Stomach (tissue), 9 donors: ENCODE measurements around the gene SLC6A3. TPM values are rescaled to one million over a fixed set of nuclear protein-coding genes. Genes with fewer than 3 reads are reported as not detected.

Experiments
- DNase-seq, 2 donors: peaks; one replicate each; pipeline versions ENCODE4 v3.0.0 to v3.0.0-alpha.2; 2013 to 2019
- H3K27ac ChIP-seq, 5 donors: fragments of 200-600 bp in 4 of 5; sonication (generic) in 4 of 5; one replicate each; pipeline ENCODE4 v1.5.1; 2013 to 2019; ENCODE audit warnings: mild to moderate bottlenecking in 1 of 5, moderate library complexity in 1 of 5
- H3K27me3 ChIP-seq, 3 donors: fragments of 200-600 bp; sonication (generic); one replicate each; pipeline ENCODE4 v1.5.1; 2017 to 2019; ENCODE audit warnings: mixed run types in 1 of 3
- H3K36me3 ChIP-seq, 4 donors: fragments of 200-600 bp; sonication (generic); 1 replicate in 3 of 4; 2 replicates in 1 of 4; pipeline ENCODE4 v1.5.1; 2016 to 2019
- H3K4me1 ChIP-seq, 4 donors: fragments of 200-600 bp; sonication (generic); one replicate each; pipeline ENCODE4 v1.5.1; 2016 to 2019
- H3K4me3 ChIP-seq, 4 donors: fragments of 200-600 bp; sonication (generic) in 3 of 4; one replicate each; pipeline ENCODE4 v1.5.1; 2016 to 2019; ENCODE audit warnings: mild to moderate bottlenecking in 1 of 4
- H3K9me3 ChIP-seq, 4 donors: fragments of 200-600 bp; sonication (generic); one replicate each; pipeline ENCODE4 v1.5.1; 2016 to 2019
- EP300 ChIP-seq: sonication (generic); formaldehyde crosslinking; IDR thresholded peaks from one replicate; pipeline ENCODE4 v1.6.1; 2017; ENCODE audit warnings: antibody characterized with exemption
- POLR2A ChIP-seq, 4 donors: fragments of 450-650 bp; IDR thresholded peaks; one replicate each; pipeline ENCODE4 v1.6.1; 2016; ENCODE audit warnings: antibody characterized with exemption in 4 of 4, control low read depth in 2 of 4, mild to moderate bottlenecking in 1 of 4, moderate library complexity in 1 of 4
- POLR2AphosphoS5 ChIP-seq, 3 donors: sonication (generic); formaldehyde crosslinking; IDR thresholded peaks; one replicate each; pipeline ENCODE4 v1.6.1; 2016; ENCODE audit warnings: antibody characterized with exemption in 3 of 3
- WGBS, 5 donors: extraction: QIAGEN DNeasy Blood & Tissue Kit in 3 of 5; methylation state at CpG; one replicate each; pipeline versions ENCODE4 v1.1.5 to v1.1.7; 2013 to 2018; 5-methylcytosine and 5-hydroxymethylcytosine counted together
- intact Hi-C: fragments of 100-400 bp; cut with DNase I; formaldehyde crosslinking; loops from one replicate; pipeline ENCODE4 v1.15.1; 2023; ENCODE audit warnings: low total_unique reads
- polyA plus RNA-seq, 3 donors: library from polyadenylated mRNA; stranded (reverse); fragments of 200-250 nt; gene quantifications; one replicate each; pipeline ENCODE4 v1.2.3, GENCODE V29; 2013
- total RNA-seq, 5 donors: library from RNA; depleted of rRNA; stranded (reverse); fragments of >200 nt; gene quantifications; one replicate each; pipeline versions ENCODE4 v1.1.0 to v1.2.3, GENCODE V29; 2014 to 2016
- TF ChIP-seq, protein P1 (sequence below), 7 experiments: fragments of 450-650 bp in 4 of 7; fragments of 200-600 bp in 3 of 7; sonication (generic) in 3 of 7; IDR thresholded peaks; one replicate each; pipeline ENCODE4 v1.5.1; 2016 to 2019; ENCODE audit warnings: antibody characterized with exemption in 7 of 7, control low read depth in 2 of 7, mild to moderate bottlenecking in 1 of 7
- donor health status: healthy with polysubstance abuse.
- donor health status: Bipolar disorder and iron deficiency.
- donor health status: healthy.

SLC6A3 gene
- total and polyA plus RNA-seq, 8 donors: 0.05 TPM; not detected in 7

DNA sequence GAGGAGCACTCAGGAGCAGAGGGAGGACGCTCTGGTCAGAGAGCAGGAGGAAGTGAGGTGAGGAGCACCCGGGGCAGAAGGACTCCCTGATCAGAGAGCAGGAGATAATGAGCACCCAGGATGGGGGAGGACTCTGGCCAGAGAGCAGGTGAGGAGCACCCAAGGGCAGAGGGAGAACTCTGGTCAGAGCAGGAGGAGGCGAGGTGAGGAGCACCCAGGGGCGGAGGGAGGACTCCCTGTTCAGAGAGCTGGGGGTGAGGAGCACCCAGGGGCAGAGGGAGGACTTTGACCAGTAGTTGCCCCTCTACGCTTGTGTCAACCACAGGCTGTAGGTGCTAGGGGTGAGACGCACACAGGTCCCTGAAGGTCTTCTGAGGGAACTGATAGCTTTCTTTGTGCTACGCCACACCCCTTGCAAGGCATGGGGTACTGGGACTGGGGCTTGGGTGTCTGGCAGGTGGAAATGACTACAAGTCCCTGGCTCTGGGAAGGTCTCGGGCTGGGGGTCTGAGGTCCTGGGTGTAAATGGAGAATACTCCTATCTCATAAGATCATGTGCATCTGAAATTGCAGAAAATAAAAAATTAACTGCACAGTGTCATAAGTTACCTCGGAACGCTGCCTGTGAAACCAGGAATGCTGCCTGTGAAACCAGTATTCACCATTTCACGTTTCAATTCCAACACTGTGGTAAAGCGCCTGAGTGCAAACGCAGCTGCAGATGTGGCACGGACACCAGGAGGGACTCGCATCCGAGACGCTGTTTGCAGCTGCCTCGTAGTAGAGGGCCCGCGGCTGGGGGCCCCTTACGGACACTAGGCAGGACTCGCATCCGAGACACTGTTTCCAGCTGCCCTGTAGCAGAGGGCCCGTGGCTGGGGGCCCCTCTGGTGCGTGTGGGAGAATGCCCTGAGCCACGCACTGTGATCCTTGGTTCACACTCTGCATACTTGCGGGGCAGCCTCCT lies 27.0 kb upstream of the SLC6A3 start:
- H3K4me1 ChIP-seq: peaks cover 0 to 11% (median 0%) of the 10 kb centered on the region in 4 donors
- 90 to 95% (median 94%) methylated on average over 27 of the region's 27 CpGs for WGBS, 5 donors
- H3K36me3 ChIP-seq: peaks cover 22 to 94% (median 71%) of the 10 kb centered on the region in 4 donors
- intact Hi-C loops: loop anchor here (10.0 kb wide), 1 partner anchor 153 kb away; no protein-coding TSS in a partner anchor
- TF ChIP-seq EP300 (no peak), POLR2A (IDR thresholded peaks at IDR 0.05) (no peak), POLR2AphosphoS5 (IDR thresholded peaks at IDR 0.05) (no peak)
- TF ChIP-seq, protein P1, sequence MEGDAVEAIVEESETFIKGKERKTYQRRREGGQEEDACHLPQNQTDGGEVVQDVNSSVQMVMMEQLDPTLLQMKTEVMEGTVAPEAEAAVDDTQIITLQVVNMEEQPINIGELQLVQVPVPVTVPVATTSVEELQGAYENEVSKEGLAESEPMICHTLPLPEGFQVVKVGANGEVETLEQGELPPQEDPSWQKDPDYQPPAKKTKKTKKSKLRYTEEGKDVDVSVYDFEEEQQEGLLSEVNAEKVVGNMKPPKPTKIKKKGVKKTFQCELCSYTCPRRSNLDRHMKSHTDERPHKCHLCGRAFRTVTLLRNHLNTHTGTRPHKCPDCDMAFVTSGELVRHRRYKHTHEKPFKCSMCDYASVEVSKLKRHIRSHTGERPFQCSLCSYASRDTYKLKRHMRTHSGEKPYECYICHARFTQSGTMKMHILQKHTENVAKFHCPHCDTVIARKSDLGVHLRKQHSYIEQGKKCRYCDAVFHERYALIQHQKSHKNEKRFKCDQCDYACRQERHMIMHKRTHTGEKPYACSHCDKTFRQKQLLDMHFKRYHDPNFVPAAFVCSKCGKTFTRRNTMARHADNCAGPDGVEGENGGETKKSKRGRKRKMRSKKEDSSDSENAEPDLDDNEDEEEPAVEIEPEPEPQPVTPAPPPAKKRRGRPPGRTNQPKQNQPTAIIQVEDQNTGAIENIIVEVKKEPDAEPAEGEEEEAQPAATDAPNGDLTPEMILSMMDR (IDR thresholded peaks at IDR 0.05): no peak
- no peaks in the 10 kb centered on the region for H3K27me3 ChIP-seq
- no peak overlapping the region for H3K4me3 ChIP-seq
- H3K9me3 ChIP-seq: no peaks in the 10 kb centered on the region
- no peak for DNase-seq
- no peak overlapping the region for H3K27ac ChIP-seq

DNA sequence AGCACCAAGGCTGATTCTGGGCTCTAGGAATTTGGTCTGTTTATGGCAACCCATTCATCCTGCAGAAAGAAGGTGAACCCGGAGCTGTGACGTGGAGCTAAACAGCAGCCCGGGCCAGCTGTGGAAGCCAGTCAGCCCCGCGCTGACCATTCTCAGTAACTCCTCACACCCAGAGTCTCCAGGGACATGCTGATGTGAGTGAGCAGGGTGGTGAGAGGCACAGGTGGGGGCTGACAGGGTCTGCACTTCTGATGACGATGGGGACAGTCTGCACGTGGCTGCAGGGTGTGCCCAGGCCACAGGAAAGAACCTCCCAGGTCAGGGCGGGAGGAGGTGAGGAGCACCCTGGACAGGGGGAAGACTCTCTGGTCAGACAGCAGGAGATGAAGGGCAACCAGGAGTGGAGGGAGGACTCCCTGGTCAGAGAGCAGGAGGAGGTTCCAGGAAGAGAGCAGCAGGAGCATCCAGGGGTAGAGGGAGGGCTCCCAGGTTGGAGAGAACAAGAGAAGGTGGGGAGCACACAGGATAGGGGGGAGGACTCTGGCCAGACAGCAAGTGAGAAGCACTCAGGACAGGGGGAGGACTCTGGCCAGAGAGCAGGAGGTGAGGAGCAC lies 26.1 kb upstream of the SLC6A3 start:
- H3K36me3 ChIP-seq: peaks cover 17 to 94% (median 71%) of the 10 kb centered on the region in 4 donors
- WGBS, 5 donors: 59 to 88% (median 85%) methylated on average over 7 to 8 of the region's 8 CpGs

DNA sequence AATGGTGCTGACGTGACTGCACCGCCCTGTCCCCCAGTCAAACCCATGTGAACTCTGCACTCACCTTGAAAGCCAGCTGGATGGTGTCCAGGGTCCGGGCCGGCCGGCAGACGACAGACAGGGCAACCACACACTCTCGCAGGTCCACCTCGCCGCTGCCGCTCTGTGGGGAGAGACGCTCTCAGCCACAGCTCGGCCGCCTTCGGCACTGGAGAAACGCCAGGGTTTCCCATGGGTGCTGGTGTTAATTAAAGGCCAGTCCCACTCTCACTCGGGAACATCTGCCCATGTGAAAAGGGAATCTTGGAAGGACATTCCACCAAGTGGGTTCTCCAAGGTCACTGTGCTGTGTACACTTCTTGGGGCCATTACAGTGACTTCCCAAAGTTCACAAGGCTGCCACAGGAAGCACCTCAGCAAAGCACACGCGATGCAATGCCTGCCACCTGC lies 25.5 kb upstream of the SLC6A3 start:
- Histone ChIP-seq H3K27ac (no peak overlapping the region), H3K36me3 (peaks cover 20 to 94% (median 71%) of the 10 kb centered on the region in 4 donors), H3K27me3 (no peaks in the 10 kb centered on the region), H3K9me3 (no peaks in the 10 kb centered on the region), H3K4me3 (no peak overlapping the region), H3K4me1 (peaks cover 0 to 11% (median 0%) of the 10 kb centered on the region in 4 donors)
- intact Hi-C loops: loop anchor here (10.0 kb wide), 1 partner anchor 154 kb away; no protein-coding TSS in a partner anchor
- WGBS, 5 donors: 50 to 63% (median 58%) methylated on average over 18 of the region's 18 CpGs
- peak in 1 of 2 donors; percentile 71 for DNase-seq
- no peak for TF ChIP-seq POLR2A (IDR thresholded peaks at IDR 0.05)
- no peak for TF ChIP-seq POLR2AphosphoS5 (IDR thresholded peaks at IDR 0.05)
- TF ChIP-seq, protein P1 (IDR thresholded peaks at IDR 0.05): no peak
- TF ChIP-seq EP300: no peak

More for the DNA sequence above, 26.1 kb upstream of the SLC6A3 start:
- H3K27me3 ChIP-seq: no peaks in the 10 kb centered on the region
- no peaks in the 10 kb centered on the region for H3K9me3 ChIP-seq
- no peak overlapping the region for H3K4me3 ChIP-seq
- intact Hi-C loops: loop anchor here (10.0 kb wide), 1 partner anchor 153 kb away; no protein-coding TSS in a partner anchor
- no peak for DNase-seq
- TF ChIP-seq EP300: no peak
- TF ChIP-seq POLR2AphosphoS5 (IDR thresholded peaks at IDR 0.05): no peak
- TF ChIP-seq, protein P1 (IDR thresholded peaks at IDR 0.05): no peak
- TF ChIP-seq POLR2A (IDR thresholded peaks at IDR 0.05): no peak
- H3K4me1 ChIP-seq: peaks cover 0 to 11% (median 0%) of the 10 kb centered on the region in 4 donors
- H3K27ac ChIP-seq: no peak overlapping the region
